T-helper 22 cell (primary cell): ENCODE measurements around the gene COG8.

Source experiments
- DNase-seq: peaks from one replicate; pipeline ENCODE4 v3.0.0-alpha.2; 2020; ENCODE audit warnings: low read depth

COG8 gene

DNA sequence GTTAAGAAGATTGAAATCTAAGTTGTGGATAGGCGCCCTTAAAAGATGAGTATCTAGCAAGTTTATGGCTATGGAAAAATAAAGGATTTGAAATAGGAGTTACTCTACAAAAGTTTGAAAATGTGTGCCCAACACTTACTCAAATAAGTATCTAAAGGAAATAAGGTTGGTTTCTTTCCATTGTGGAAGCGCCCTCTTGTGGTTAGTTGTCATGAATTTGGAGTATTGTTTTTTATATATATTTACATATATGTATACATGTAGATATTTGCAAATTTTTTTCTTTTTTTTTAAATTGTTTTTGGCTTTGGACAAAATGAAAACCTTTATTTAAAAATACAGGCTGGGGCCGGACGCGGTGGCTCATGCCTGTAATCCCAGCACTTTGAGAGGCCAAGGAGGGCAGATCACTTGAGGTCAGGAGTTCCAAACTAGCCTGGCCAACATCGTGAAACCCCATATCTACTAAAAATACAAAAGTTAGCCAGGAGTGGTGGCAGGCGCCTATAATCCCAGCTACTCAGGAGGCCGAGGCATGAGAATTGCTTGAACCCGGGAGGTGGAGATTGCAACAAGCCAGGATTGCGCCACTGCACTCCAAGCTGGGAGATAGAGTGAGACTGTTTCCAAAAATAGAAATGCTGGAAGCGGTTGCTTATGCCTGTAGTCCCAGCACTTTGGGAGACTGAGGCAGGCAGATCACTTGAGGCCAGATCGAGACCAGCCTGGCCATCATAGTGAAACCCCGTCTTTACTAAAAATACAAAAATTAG lies 52.2 kb downstream of the COG8 start:
- no peak for DNase-seq

DNA sequence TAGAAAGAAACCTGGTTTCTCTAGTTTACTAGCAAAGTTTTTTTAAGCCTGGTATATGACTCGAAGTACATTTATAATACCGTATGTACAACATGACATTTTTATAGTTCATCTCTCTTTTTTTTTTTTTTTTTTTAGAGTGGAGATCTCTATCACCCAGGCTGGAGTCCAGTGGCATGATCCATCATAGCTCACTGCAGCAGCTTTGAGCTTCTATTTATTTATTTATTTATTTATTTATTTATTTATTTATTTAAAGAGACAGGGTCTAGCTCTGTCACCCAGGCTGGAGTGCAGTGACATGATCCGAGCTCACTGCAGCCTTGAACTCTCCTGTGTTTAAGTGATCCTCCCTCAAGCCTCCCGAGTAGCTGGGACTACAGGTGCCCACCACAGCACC lies 54.1 kb downstream of the COG8 start:
- no peak for DNase-seq

DNA sequence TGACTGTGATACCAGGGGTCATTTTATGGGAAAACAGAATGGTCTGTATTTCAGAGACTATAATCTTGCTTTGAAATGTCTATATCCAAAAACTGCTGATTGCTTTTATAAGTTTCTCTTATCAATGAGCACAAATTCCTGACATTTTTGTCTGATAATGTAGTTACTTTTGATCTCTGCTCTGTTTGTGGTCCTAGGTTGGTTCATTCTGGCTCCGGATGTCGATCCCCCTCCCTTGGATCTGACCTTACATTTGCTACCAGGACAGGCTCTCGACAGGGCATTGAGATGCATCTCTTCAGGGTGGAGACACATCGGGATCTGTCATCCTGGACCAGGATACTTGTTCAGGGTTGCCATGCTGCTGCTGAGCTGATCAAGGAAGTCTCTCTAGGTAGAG lies 55.5 kb downstream of the COG8 start:
- no peak for DNase-seq

DNA sequence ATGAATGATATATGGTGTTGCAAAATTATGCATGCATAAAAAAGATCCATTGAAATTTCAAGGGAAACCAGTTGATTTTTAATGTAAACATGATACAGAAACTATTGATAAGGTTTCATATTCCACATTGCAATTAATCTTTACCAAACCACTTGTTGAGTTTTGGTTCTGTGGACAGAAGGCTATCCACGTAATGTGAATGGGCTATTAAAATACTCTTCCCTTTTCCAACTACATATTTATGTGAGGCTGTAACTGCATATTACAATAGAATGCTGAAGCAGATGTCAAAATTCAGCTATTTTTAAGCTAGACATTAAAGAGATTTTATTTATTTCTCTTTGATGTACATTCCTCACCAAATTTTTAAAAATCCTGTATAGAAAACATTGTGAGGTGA lies 62.0 kb downstream of the COG8 start:
- DNase-seq, result no peak
